GM06990 (cell line): ENCODE data around the gene CAPN15.
"Not testable (repeated sequence)": the region's sequence is repeated elsewhere in the genome, so short reads cannot be mapped to it uniquely, and the experiment has no call there.

ENCODE experiments used
- DNase-seq: peaks from one replicate; pipeline ENCODE4 v3.0.0-alpha.2; 2011; ENCODE audit not compliant: insufficient read length; ENCODE audit errors: extremely low read depth
- H3K27me3 ChIP-seq: replicated peaks from 2 replicates; pipeline ENCODE4 v1.6.0; 2011; ENCODE audit warnings: low read length; ENCODE audit not compliant: control insufficient read depth, insufficient read depth
- H3K36me3 ChIP-seq: 2 replicates; pipeline ENCODE4 v1.5.1; 2011; ENCODE audit warnings: low read length; ENCODE audit not compliant: control insufficient read depth, insufficient read depth
- H3K4me3 ChIP-seq: replicated peaks from 2 replicates; pipeline ENCODE4 v1.5.1; 2011; ENCODE audit warnings: low read depth, mild to moderate bottlenecking, control low read depth, low read length
- CTCF ChIP-seq: IDR thresholded peaks from 2 replicates; pipeline ENCODE4 v1.5.1; 2011; ENCODE audit warnings: low read length, control low read depth, mild to moderate bottlenecking, inconsistent platforms; ENCODE audit not compliant: insufficient read depth, poor library complexity, severe bottlenecking

CAPN15 gene

GRCh38 chr16:506246-506546 lies 21.3 kb upstream of the CAPN15 start:
- DNase-seq: no peak
- no peak for TF ChIP-seq CTCF
- H3K27me3 ChIP-seq: no peaks in the 10 kb centered on the region
- no peak overlapping the region for H3K4me3 ChIP-seq
- peaks cover 10% of the 10 kb centered on the region for H3K36me3 ChIP-seq

GRCh38 chr16:507527-507926 lies 20.0 kb upstream of the CAPN15 start:
- peaks cover 10% of the 10 kb centered on the region for H3K36me3 ChIP-seq

GRCh38 chr16:507996-508395 lies 19.5 kb upstream of the CAPN15 start:
- no peak for TF ChIP-seq CTCF
- H3K36me3 ChIP-seq: peaks cover 10% of the 10 kb centered on the region
- DNase-seq: no peak
- H3K27me3 ChIP-seq: no peaks in the 10 kb centered on the region
- H3K4me3 ChIP-seq: no peak overlapping the region

More at GRCh38 chr16:507527-507926, 20.0 kb upstream of the CAPN15 start:
- not testable (repeated sequence) for H3K27me3 ChIP-seq, H3K4me3 ChIP-seq, DNase-seq

- TF ChIP-seq CTCF: no peak
- H3K4me3 ChIP-seq: no peak overlapping the region
- H3K27me3 ChIP-seq: no peaks in the 10 kb centered on the region
- DNase-seq: no peak
- H3K36me3 ChIP-seq: peaks cover 10% of the 10 kb centered on the region
Measured at GRCh38 chr16:508884-509736, 18.4 kb upstream of the CAPN15 start.

- Histone ChIP-seq H3K27me3 (no peaks in the 10 kb centered on the region), H3K4me3 (no peak overlapping the region), H3K36me3 (peaks cover 13% of the 10 kb centered on the region)
- TF ChIP-seq CTCF: no peak
- DNase-seq: no peak
Measured at GRCh38 chr16:510066-510825, 17.3 kb upstream of the CAPN15 start.

- H3K27me3 ChIP-seq: no peaks in the 10 kb centered on the region
- TF ChIP-seq CTCF: no peak
Measured at GRCh38 chr16:512802-513201, 14.7 kb upstream of the CAPN15 start.

More at GRCh38 chr16:512802-513201, 14.7 kb upstream of the CAPN15 start:
- DNase-seq: no peak
- Histone ChIP-seq H3K36me3 (peaks cover 8% of the 10 kb centered on the region), H3K4me3 (no peak overlapping the region)
